ENCODE data around the gene TRAF7.

DNA sequence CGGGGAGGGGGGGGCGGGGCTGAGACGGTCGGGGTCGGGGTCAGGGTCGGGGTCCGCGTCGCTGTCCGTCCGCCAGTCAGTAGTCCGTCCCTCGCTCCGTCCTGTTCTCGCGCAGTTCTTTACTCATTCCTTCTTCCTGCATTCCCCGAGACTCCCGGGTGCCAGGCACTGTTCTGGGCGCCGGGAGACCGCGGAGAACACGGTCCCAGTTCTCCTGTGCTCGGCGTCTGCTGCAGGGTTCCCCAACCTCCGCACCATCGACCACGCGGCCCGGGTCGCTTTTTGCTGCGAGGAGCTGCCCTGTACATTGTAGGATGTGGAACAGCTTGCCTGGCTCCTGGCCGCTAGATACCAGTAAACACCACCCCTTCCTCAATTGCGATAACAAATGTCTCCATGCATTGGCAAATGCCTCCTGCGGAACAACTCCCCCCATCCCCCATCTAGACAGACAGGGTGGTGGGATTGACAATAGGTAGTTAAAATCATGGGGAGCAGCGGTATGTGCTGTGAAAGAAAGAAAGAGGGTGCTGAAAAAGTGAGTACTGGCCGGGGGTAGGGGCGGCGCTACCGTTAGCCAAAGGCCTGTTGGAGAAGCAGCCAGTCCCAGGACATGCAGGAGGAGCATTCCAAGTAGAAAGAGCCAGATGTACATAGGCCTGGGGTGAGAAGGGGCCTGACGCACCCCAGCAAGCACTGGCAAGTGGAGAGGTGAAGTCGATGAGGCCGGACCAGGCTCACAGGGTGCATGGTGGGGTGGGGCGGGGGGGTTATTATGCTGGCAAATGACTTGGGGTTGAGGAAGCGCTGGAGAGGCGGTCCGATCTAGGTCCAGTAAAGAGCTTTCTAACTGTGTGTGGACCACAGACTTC lies 631 bp downstream of the TRAF7 start:
- TF ChIP-seq, protein P1, sequence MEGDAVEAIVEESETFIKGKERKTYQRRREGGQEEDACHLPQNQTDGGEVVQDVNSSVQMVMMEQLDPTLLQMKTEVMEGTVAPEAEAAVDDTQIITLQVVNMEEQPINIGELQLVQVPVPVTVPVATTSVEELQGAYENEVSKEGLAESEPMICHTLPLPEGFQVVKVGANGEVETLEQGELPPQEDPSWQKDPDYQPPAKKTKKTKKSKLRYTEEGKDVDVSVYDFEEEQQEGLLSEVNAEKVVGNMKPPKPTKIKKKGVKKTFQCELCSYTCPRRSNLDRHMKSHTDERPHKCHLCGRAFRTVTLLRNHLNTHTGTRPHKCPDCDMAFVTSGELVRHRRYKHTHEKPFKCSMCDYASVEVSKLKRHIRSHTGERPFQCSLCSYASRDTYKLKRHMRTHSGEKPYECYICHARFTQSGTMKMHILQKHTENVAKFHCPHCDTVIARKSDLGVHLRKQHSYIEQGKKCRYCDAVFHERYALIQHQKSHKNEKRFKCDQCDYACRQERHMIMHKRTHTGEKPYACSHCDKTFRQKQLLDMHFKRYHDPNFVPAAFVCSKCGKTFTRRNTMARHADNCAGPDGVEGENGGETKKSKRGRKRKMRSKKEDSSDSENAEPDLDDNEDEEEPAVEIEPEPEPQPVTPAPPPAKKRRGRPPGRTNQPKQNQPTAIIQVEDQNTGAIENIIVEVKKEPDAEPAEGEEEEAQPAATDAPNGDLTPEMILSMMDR (IDR thresholded peaks at IDR 0.05), result no peak
- TF ChIP-seq EP300 (IDR thresholded peaks at IDR 0.05), result no peak

All from ovary (tissue), 3 donors.